Measurements from ENCODE around the gene CEACAM4.
A peak's percentile ranks its signal among the peaks of the same experiment; 100 is the strongest.
"Not testable (repeated sequence)": the region's sequence is repeated elsewhere in the genome, so short reads cannot be mapped to it uniquely, and the experiment has no call there.

Gene CEACAM4

GRCh38 chr19:41586064-41586463 lies 40.8 kb downstream of the CEACAM4 start:
- no peak for DNase-seq (ENCODE audit: low read depth in 3 of 3, low spot score in 1 of 3)

- no peak for DNase-seq (ENCODE audit: low read depth in 3 of 3, low spot score in 1 of 3)
Measured at GRCh38 chr19:41584931-41585330, 41.9 kb downstream of the CEACAM4 start.

- DNase-seq (ENCODE audit: low read depth in 3 of 3, low spot score in 1 of 3) = no peak
Measured at GRCh38 chr19:41584260-41584810, 42.5 kb downstream of the CEACAM4 start.

- DNase-seq (ENCODE audit: low read depth in 3 of 3, low spot score in 1 of 3) = not testable (repeated sequence)
Measured at GRCh38 chr19:41582577-41583182, 44.2 kb downstream of the CEACAM4 start.

GRCh38 chr19:41581068-41581467 lies 45.8 kb downstream of the CEACAM4 start:
- DNase-seq (ENCODE audit: low read depth in 3 of 3, low spot score in 1 of 3) = not testable (repeated sequence)

GRCh38 chr19:41578886-41579285 lies 48.0 kb downstream of the CEACAM4 start:
- no peak for DNase-seq (ENCODE audit: low read depth in 3 of 3, low spot score in 1 of 3)

GRCh38 chr19:41577833-41578232 lies 49.0 kb downstream of the CEACAM4 start:
- DNase-seq (ENCODE audit: low read depth in 3 of 3, low spot score in 1 of 3) = no peak

GRCh38 chr19:41577144-41577830 lies 49.6 kb downstream of the CEACAM4 start:
- DNase-seq (ENCODE audit: low read depth in 3 of 3, low spot score in 1 of 3) = no peak

- no peak for DNase-seq (ENCODE audit: low read depth in 3 of 3, low spot score in 1 of 3)
Measured at GRCh38 chr19:41575998-41576397, 50.9 kb downstream of the CEACAM4 start, which contains the start of gene CEACAM21. Gene CEACAM21, plus strand, starts transcription at chr19:41576166. Its CDS starts 109 bp downstream, at chr19:41576275.

- peak; percentile 62 to 82 (median 71) for DNase-seq (ENCODE audit: low read depth in 3 of 3, low spot score in 1 of 3)
Measured at GRCh38 chr19:41570639-41571112, 56.2 kb downstream of the CEACAM4 start.

- no peak for DNase-seq (ENCODE audit: low read depth in 3 of 3, low spot score in 1 of 3)
Measured at GRCh38 chr19:41570179-41570578, 56.7 kb downstream of the CEACAM4 start.

GRCh38 chr19:41569481-41570150 lies 57.3 kb downstream of the CEACAM4 start:
- no peak for DNase-seq (ENCODE audit: low read depth in 3 of 3, low spot score in 1 of 3)
